HG02798 (cell line): Measurements from ENCODE around the gene TSPAN9.

ENCODE experiments used
- ATAC-seq: cut with Tn5 transposase; IDR thresholded peaks from one replicate; pipeline ENCODE4 v1.9.1; 2021; ENCODE audit warnings: mild to moderate bottlenecking; ENCODE audit not compliant: unreplicated experiment, poor library complexity

TSPAN9 gene

GRCh38 chr12:3233797-3234196, 156.6 kb downstream of the TSPAN9 start:
- no peak for ATAC-seq

GRCh38 chr12:3236345-3237187, 159.4 kb downstream of the TSPAN9 start:
- ATAC-seq = no peak

- no peak for ATAC-seq
Observed at GRCh38 chr12:3238196-3238595, 161.0 kb downstream of the TSPAN9 start.

GRCh38 chr12:3241621-3242020, 164.4 kb downstream of the TSPAN9 start:
- ATAC-seq = no peak

- ATAC-seq = no peak
Observed at GRCh38 chr12:3242199-3242863, 165.2 kb downstream of the TSPAN9 start.

GRCh38 chr12:3243376-3244084, 166.4 kb downstream of the TSPAN9 start:
- no peak for ATAC-seq

- ATAC-seq = no peak
Observed at GRCh38 chr12:3244219-3244750, 167.1 kb downstream of the TSPAN9 start.

GRCh38 chr12:3246253-3246652, 169.1 kb downstream of the TSPAN9 start:
- ATAC-seq = no peak

- no peak for ATAC-seq
Observed at GRCh38 chr12:3247077-3247476, 169.9 kb downstream of the TSPAN9 start.

- ATAC-seq = no peak
Observed at GRCh38 chr12:3247629-3248161, 170.5 kb downstream of the TSPAN9 start.

- ATAC-seq = no peak
Observed at GRCh38 chr12:3249081-3249800, 172.1 kb downstream of the TSPAN9 start.

GRCh38 chr12:3250034-3250433, 172.9 kb downstream of the TSPAN9 start:
- no peak for ATAC-seq

- ATAC-seq = no peak
Observed at GRCh38 chr12:3250576-3250975, 173.4 kb downstream of the TSPAN9 start.

GRCh38 chr12:3251067-3251466, 173.9 kb downstream of the TSPAN9 start:
- no peak for ATAC-seq

GRCh38 chr12:3251691-3252090, 174.5 kb downstream of the TSPAN9 start:
- no peak for ATAC-seq

- ATAC-seq = no peak
Observed at GRCh38 chr12:3252450-3252891, 175.3 kb downstream of the TSPAN9 start.

- no peak for ATAC-seq
Observed at GRCh38 chr12:3253682-3254275, 176.6 kb downstream of the TSPAN9 start.

GRCh38 chr12:3255057-3255456, 177.9 kb downstream of the TSPAN9 start:
- ATAC-seq = no peak

- no peak for ATAC-seq
Observed at GRCh38 chr12:3256103-3256631, 179.0 kb downstream of the TSPAN9 start.
